HS-27A (cell line): Measurements from ENCODE around the gene SDE2.
"Not testable (repeated sequence)": the region's sequence is repeated elsewhere in the genome, so short reads cannot be mapped to it uniquely, and the experiment has no call there.

Experiments
- DNase-seq: peaks from one replicate; pipeline ENCODE4 v3.0.0-alpha.2; 2012; ENCODE audit warnings: low read depth, missing footprints

SDE2 gene

GRCh38 chr1:226006686-226007085 is 7.5 kb upstream of the SDE2 start:
- DNase-seq: no peak

- DNase-seq: no peak
Observed at GRCh38 chr1:226004396-226004795, 5.3 kb upstream of the SDE2 start.

DNA sequence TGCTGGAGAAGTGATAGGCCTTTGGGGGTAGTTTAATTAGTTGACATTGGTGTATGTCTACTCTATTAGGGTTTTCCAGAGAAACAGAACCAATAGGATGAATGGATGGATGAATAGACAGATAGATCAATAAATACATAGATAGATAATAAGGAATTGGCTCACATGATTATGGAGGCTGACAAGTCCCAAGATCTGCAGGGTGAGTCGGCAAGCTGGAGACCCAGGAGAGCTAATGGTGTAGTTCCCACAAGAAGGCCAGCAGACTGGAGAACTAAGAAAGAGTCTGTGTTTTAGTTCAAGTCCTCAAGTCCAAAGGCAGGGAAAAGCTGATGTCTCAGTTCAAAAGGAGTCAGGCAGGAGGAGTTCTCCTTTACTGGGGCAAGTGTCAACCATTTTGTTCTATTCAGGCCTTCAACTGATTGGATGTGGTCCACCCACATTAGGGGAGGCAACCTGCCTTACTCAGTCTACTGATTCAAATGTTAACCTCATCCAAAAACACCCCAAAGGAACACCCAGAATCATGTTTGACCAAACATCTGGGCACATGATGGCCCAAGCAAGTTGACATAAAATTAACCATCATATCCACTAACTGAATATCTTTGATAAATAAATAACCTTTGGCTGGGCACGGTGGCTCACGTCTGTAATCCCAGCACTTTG is 4.5 kb upstream of the SDE2 start:
- no peak for DNase-seq

- DNase-seq: no peak
Observed at GRCh38 chr1:226002667-226003501, 3.7 kb upstream of the SDE2 start.

DNA sequence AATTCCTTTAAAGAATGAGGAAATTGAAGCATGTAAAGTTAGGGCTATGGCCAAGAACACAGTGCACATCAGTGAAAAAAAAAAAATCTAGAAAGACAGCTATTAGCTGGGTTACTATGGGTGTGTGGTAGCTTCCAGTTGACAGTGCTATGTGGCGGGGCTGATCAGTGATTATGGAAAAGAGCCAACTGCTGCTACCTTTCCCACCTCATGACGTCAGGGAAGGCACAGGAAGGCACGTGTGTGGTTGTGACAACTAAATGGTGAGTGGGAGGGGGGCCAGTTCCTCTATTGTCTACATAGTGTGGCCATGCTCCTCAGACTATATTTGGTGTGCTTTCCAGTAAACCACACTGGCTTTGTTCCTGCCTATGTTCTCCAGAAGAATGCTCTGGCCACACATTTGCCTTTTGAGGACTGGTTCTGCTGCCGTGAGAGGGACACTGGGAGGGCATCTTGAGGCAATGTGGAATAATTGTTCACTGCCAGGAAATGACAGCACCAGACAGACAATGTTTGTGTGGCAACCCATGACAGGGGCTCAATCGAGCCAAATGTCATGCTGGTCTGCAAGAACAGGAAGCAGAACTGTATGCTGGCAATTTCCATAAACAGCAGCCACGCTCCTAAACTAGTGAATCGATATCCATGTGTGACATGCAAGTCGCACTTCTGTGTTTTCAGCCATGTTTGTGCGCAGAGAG is 3.0 kb upstream of the SDE2 start:
- no peak for DNase-seq

- DNase-seq: no peak
Observed at GRCh38 chr1:226001088-226001487, 1.9 kb upstream of the SDE2 start.

- DNase-seq: not testable (repeated sequence)
Observed at GRCh38 chr1:226000493-226001081, 1.4 kb upstream of the SDE2 start.

GRCh38 chr1:225999912-226000337 is 782 bp upstream of the SDE2 start:
- DNase-seq: no peak

GRCh38 chr1:225998560-225999226 is 450 bp downstream of the SDE2 start:
- no peak for DNase-seq

DNA sequence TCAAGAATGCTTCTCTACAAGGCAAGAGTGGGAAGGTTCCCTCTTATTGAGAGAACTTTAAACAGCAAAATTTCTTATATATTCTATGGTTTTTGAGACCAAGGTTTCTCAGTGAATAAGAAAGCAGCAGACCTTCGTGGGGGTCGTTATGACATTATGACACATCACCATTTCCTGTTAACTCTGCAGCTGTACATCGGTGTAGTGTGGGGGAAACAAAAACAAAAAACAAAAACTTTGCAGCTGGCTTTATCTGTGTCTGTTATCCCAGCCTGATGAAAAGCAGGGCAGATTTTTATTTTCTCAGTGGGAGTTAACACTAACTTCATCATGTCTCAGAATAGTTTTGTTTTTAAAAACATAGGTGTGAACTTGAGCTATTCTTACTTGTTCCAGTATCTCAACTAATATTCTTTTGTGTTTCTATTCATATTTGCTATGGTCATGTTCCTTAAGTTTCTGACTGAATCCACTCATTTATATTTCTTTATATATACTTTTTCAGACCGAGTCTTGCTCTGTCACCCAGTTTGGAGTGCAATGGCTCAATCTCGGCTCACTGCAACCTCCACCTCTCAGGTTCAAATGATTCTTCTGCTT is 2.1 kb downstream of the SDE2 start:
- no peak for DNase-seq

DNA sequence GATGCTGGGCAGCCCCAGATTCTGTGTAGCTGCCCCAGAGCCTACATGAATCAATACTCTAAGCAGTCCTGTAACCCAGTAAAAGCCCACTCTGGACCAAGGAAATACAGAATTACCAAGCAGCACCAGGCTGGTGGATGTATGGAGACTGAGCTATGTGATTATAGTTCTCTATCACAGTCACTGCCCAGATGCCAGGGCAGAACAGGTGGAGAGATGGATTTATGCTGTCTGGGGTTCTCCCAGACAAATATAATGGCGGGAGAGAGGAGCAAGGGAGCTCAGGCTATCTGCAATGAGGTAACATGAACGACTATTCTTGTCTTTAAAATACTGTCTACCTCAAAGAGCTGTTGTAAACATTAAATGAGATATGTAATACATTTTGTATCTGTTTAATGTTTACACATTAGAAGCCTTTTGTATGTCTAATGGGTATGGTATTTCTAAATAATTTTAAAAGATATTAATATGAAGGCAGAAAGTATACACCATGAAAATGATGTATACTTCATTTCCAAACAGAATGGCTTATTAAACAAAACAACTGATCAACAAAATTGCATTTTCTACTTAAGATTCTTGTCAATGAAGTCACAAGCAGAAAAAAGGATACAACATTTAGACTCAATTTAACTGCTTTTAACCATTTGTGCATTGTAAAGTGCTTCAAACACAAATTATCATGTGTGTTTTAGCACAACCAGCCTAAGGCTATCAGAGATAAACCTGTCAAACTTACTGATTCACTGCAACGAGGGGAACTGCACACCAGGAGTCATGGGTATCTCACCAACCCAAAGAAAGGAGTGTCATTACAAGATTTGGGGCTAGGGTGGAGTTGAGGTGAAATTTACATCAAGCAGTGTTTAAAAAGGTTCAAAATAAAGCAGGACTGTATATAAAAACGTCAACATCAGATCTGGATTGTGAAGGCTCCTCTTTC is 3.0 kb downstream of the SDE2 start:
- no peak for DNase-seq

- DNase-seq: no peak
Observed at GRCh38 chr1:225990705-225991464, 8.3 kb downstream of the SDE2 start.

DNA sequence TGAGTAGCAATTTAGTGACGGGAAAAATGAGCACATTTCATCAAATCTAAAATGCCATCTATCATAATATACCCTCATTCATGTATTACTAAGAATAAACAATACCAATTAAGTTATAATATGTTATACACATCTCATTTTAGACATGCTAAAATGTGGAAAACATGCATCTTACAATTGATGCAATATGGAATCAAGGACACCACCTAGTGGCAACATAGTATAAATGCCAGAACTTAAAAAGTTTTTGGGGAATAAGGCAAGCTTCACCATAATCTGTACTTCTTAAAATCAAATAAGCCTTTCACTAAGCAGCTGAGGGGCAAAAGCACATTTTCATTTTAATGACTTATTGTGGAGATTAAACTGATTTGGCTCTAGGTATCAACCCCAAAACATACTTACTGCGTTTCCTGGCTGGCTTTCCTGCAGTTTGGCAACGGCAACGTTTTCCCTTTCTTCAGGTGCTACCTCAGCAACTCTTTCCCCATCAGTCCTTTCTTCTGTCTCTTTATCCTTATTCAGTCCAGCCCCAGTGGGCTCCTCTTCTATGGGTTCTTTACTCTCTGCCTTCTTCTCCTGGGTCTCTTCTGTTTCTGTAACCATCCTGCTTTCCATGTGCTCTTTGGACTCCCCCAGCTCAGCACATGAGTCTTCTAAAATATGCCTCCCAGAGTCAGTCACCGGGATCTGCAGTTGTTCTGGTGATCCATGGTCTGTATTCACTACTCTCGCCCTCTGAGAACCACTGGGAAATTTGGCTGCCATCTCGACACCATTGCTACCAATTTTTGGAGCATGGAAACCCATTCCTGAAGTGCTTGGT is 11.4 kb downstream of the SDE2 start:
- no peak for DNase-seq

GRCh38 chr1:225981714-225982113 is 17.4 kb downstream of the SDE2 start:
- DNase-seq: no peak

- DNase-seq: no peak
Observed at GRCh38 chr1:225980005-225980836, 18.9 kb downstream of the SDE2 start.

DNA sequence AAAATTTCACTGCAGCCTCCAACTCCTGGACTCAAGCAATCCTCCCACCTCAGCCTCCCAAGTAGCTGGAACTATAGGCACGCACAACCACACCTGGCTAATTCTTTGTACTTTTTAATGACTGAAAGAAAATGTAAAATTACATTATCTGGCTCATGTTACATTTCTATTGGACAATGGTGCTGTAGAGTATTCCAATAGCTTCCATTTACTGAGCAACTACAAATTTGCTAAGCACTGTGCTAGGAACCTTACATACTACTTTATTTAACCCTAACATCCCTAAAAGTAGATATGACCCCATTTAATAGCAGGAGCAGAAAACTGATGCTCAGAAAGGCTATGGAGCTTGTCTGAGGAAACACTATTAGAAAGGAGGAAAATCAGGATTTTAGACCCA is 19.7 kb downstream of the SDE2 start:
- DNase-seq: no peak

- DNase-seq: no peak
Observed at GRCh38 chr1:225977937-225978748, 21.0 kb downstream of the SDE2 start.
